NCI-H2227 treated with DMSO at 0.1 percent for 48 hours (cell line): ENCODE results near the gene MVK.

Experiments
- DNase-seq: peaks from one replicate; lab custom pipeline; 2025; lab: John Stamatoyannopoulos, UW

Gene MVK

GRCh38 chr12:109567296-109567695 is 6.3 kb upstream of the MVK start:
- DNase-seq, result no peak

DNA sequence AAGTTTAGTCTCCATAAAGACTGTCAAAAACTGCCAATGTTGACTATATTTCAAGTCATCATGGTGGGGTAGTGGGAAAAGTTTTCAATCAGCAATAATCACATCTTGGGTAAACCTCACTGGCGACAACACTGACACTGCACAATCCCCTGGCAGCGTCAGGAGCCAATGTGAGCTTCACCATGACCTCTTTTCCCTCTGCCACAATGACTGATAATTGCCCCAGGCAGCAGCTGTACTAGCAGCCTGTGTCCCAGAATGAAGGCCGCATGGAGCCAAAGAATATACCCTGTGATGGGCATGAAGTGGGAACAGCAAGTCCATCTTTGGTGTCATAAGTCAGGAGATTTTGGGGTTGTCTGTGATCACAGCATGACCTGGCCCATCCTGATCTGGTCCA is 5.6 kb upstream of the MVK start:
- DNase-seq, result no peak

- no peak for DNase-seq
Observed at GRCh38 chr12:109568486-109568885, 5.1 kb upstream of the MVK start.

- no peak for DNase-seq
Observed at GRCh38 chr12:109571773-109572505, 1.7 kb upstream of the MVK start.

DNA sequence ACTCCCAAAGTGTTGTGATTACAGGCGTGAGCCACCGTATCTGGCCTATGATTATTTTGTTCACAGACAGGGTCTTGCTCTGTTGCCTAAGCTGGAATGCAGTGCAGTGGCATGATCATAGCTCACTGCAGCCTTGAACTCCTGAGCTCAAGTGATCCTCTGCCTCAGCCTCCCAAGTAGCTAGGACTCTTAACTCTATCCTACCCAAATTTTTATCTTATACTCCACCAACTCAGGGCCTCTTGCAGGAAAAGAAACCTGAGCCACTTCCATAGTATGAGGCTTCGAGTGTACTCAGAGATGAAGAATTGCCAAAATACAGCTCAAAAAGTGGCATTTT is 1.1 kb upstream of the MVK start:
- DNase-seq, result no peak

- DNase-seq, result no peak
Observed at GRCh38 chr12:109573914-109574244, 285 bp downstream of the MVK start.

GRCh38 chr12:109575683-109576082 is 2.1 kb downstream of the MVK start:
- no peak for DNase-seq

DNA sequence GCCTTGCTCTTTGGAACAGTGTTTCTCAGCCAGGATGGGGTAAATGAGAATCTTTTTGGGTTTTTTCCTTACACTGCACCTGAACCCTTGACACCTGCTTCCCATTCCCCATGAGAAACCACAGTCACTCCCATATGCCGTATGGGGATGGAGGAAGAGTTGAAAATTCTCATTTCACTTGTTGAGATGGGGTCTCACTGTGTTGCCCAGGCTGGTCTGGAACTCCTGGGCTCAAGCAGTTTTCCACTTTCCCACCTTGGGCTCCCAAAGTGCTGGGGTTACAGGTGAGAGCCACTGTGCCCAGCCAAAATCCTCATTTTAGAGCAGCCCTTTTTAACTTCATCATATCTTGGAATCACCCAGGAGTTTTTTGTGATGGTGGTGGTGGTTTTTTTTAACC is 3.7 kb downstream of the MVK start:
- DNase-seq, result no peak

DNA sequence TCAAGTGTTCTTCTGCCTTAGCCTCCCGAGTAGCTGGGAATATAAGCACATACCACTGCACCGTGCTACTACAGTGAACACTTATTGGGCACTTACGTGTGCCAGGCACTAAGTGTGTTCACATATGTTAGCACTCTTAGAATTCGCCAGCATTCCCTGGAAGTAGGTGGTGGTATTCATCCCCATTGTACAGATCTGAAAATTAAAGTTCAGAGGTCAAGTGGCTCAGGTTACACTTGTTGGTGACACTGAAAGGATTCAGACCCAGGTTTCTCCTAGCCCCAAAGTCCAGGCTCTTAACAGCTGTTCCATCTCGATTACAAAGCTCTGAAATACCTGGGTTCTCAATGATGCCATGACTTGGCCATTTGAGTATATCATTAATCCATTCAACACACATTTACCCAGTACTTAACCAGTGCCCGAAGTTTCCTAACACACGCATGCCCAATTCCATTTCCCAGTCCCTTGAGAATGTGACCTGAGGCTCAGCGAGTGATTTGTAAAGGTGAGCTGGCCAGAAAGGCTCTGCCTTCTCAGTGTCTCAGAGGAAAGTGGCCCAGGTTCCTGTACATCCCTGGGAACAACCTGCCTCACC is 4.8 kb downstream of the MVK start:
- DNase-seq, result no peak

GRCh38 chr12:109579639-109580038 is 6.0 kb downstream of the MVK start:
- DNase-seq, result no peak

DNA sequence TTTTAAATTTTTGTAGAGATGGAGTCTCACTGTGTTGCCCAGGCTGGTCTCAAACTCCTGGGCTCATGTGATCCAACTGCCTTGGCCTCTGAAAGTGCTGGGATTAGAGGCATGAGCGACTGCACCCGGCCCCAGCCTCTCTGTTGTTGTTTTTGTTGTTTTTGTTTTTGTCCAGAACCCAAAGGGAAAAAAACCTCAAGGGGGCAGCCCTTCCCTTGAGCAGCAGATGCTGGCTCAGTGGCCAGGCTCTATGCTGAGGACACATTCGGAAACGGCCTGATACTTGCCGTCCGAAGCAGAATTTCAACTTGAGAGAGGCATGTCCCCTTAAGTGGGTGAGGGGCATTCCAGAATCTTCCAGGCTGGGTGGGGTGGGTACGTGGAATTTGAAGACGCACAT is 6.7 kb downstream of the MVK start:
- no peak for DNase-seq

- no peak for DNase-seq
Observed at GRCh38 chr12:109580684-109581333, 7.2 kb downstream of the MVK start.

- DNase-seq, result no peak
Observed at GRCh38 chr12:109581334-109581691, 7.7 kb downstream of the MVK start.

GRCh38 chr12:109581856-109582255 is 8.3 kb downstream of the MVK start:
- no peak for DNase-seq

GRCh38 chr12:109582636-109583035 is 9.0 kb downstream of the MVK start:
- DNase-seq, result no peak

- DNase-seq, result no peak
Observed at GRCh38 chr12:109583733-109584132, 10.1 kb downstream of the MVK start.

- no peak for DNase-seq
Observed at GRCh38 chr12:109586385-109587296, 13.0 kb downstream of the MVK start.

- DNase-seq, result no peak
Observed at GRCh38 chr12:109587921-109588320, 14.3 kb downstream of the MVK start.

GRCh38 chr12:109588461-109589239 is 15.1 kb downstream of the MVK start:
- DNase-seq, result no peak

DNA sequence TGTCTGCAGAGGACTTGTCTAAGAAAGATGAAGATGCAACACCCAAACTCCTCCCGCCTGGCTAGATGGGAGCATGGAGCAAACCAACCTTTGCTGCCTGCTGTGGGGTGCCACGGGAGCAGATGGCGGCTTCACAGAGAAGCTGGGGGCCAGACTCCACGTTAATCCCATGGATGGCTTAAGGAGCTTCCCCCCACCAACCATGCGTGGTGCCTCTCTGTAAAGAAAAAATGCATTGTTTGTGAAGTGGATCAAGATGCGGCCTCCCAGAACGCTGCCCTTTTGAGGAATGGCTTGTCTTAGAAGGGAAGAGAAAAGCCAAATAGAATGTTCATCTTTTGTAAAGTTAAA is 15.6 kb downstream of the MVK start:
- no peak for DNase-seq

GRCh38 chr12:109589691-109590245 is 16.2 kb downstream of the MVK start:
- DNase-seq, result no peak

- DNase-seq, result no peak
Observed at GRCh38 chr12:109590566-109590965, 17.0 kb downstream of the MVK start.
